GM18873 (cell line): Measurements from ENCODE around the gene NNT.
"Not testable (repeated sequence)": the region's sequence is repeated elsewhere in the genome, so short reads cannot be mapped to it uniquely, and the experiment has no call there.

Source experiments
- ATAC-seq: cut with Tn5 transposase; IDR thresholded peaks from one replicate; pipeline ENCODE4 v1.9.1; 2021; ENCODE audit warnings: mild to moderate bottlenecking, moderate library complexity, moderate number of reproducible peaks; ENCODE audit not compliant: unreplicated experiment, low FRiP score

NNT gene

GRCh38 chr5:43659075-43659474, 56.1 kb downstream of the NNT start:
- no peak for ATAC-seq

GRCh38 chr5:43661102-43661501, 58.1 kb downstream of the NNT start:
- ATAC-seq, result no peak

GRCh38 chr5:43663916-43664315, 60.9 kb downstream of the NNT start:
- ATAC-seq, result no peak

GRCh38 chr5:43664501-43665040, 61.6 kb downstream of the NNT start:
- no peak for ATAC-seq

- ATAC-seq, result not testable (repeated sequence)
Observed at GRCh38 chr5:43665749-43666148, 62.8 kb downstream of the NNT start.

- not testable (repeated sequence) for ATAC-seq
Observed at GRCh38 chr5:43666728-43667127, 63.7 kb downstream of the NNT start.

- ATAC-seq, result not testable (repeated sequence)
Observed at GRCh38 chr5:43667379-43667778, 64.4 kb downstream of the NNT start.

- no peak for ATAC-seq
Observed at GRCh38 chr5:43674536-43674935, 71.6 kb downstream of the NNT start.

GRCh38 chr5:43675357-43675756, 72.4 kb downstream of the NNT start:
- no peak for ATAC-seq

- ATAC-seq, result no peak
Observed at GRCh38 chr5:43676083-43676840, 73.3 kb downstream of the NNT start.

GRCh38 chr5:43677253-43677652, 74.3 kb downstream of the NNT start:
- no peak for ATAC-seq

- ATAC-seq, result no peak
Observed at GRCh38 chr5:43679214-43679613, 76.2 kb downstream of the NNT start.

- no peak for ATAC-seq
Observed at GRCh38 chr5:43680286-43680685, 77.3 kb downstream of the NNT start.

- no peak for ATAC-seq
Observed at GRCh38 chr5:43683884-43684471, 81.0 kb downstream of the NNT start.

GRCh38 chr5:43685252-43685950, 82.4 kb downstream of the NNT start:
- ATAC-seq, result no peak

GRCh38 chr5:43687275-43687674, 84.3 kb downstream of the NNT start:
- no peak for ATAC-seq

- ATAC-seq, result no peak
Observed at GRCh38 chr5:43691275-43691674, 88.3 kb downstream of the NNT start.

GRCh38 chr5:43691893-43692292, 88.9 kb downstream of the NNT start:
- no peak for ATAC-seq

GRCh38 chr5:43693411-43693810, 90.4 kb downstream of the NNT start:
- ATAC-seq, result no peak

GRCh38 chr5:43694027-43694426, 91.0 kb downstream of the NNT start:
- ATAC-seq, result no peak

GRCh38 chr5:43696444-43696843, 93.5 kb downstream of the NNT start:
- ATAC-seq, result not testable (repeated sequence)
